ENCODE data around the gene TMEM187. TPM values are rescaled to one million over a fixed set of nuclear protein-coding genes. Genes with fewer than 3 reads are reported as not detected.

Gene TMEM187
- total RNA-seq, 1 donor from 2014 or later, result 5.3 TPM

GRCh38 chrX:153950127-153950526 is 22.4 kb upstream of the TMEM187 start:
- no peak overlapping the region for H3K4me3 ChIP-seq (ENCODE audit: low read depth, low read length)
- TF ChIP-seq CTCF (IDR thresholded peaks at IDR 0.05; ENCODE audit: insufficient read depth, low read length, severe bottlenecking), result no peak
- no peak for FAIRE-seq
- H3K27me3 ChIP-seq (ENCODE audit: control insufficient read depth, insufficient read depth, low read length), result no peaks in the 10 kb centered on the region
- DNase-seq (ENCODE audit: low read depth), result no peak
- H3K36me3 ChIP-seq (ENCODE audit: control insufficient read depth, insufficient read depth, low read length), result peaks cover 19% of the 10 kb centered on the region

GRCh38 chrX:153951683-153952372 is 20.7 kb upstream of the TMEM187 start:
- Histone ChIP-seq H3K36me3 (ENCODE audit: control insufficient read depth, insufficient read depth, low read length) (peaks cover 21% of the 10 kb centered on the region), H3K27me3 (ENCODE audit: control insufficient read depth, insufficient read depth, low read length) (no peaks in the 10 kb centered on the region), H3K4me3 (ENCODE audit: low read depth, low read length) (no peak overlapping the region)
- FAIRE-seq (no peak), DNase-seq (ENCODE audit: low read depth) (no peak)
- no peak for TF ChIP-seq CTCF (IDR thresholded peaks at IDR 0.05; ENCODE audit: insufficient read depth, low read length, severe bottlenecking)

- Histone ChIP-seq H3K4me3 (ENCODE audit: low read depth, low read length) (no peak overlapping the region), H3K36me3 (ENCODE audit: control insufficient read depth, insufficient read depth, low read length) (peaks cover 23% of the 10 kb centered on the region), H3K27me3 (ENCODE audit: control insufficient read depth, insufficient read depth, low read length) (no peaks in the 10 kb centered on the region)
- DNase-seq (ENCODE audit: low read depth) (no peak), FAIRE-seq (no peak)
- no peak for TF ChIP-seq CTCF (IDR thresholded peaks at IDR 0.05; ENCODE audit: insufficient read depth, low read length, severe bottlenecking)
Measured at GRCh38 chrX:153952373-153953026, 20.1 kb upstream of the TMEM187 start.

- DNase-seq (ENCODE audit: low read depth) (peak; percentile 15), FAIRE-seq (no peak)
- Histone ChIP-seq H3K27me3 (ENCODE audit: control insufficient read depth, insufficient read depth, low read length) (no peaks in the 10 kb centered on the region), H3K4me3 (ENCODE audit: low read depth, low read length) (no peak overlapping the region), H3K36me3 (ENCODE audit: control insufficient read depth, insufficient read depth, low read length) (peaks cover 27% of the 10 kb centered on the region)
- peak; percentile 88 for TF ChIP-seq CTCF (IDR thresholded peaks at IDR 0.05; ENCODE audit: insufficient read depth, low read length, severe bottlenecking)
Measured at GRCh38 chrX:153953342-153953830, 19.2 kb upstream of the TMEM187 start.

- H3K4me3 ChIP-seq (ENCODE audit: low read depth, low read length), result no peak overlapping the region
- H3K27me3 ChIP-seq (ENCODE audit: control insufficient read depth, insufficient read depth, low read length), result no peaks in the 10 kb centered on the region
- peaks cover 27% of the 10 kb centered on the region for H3K36me3 ChIP-seq (ENCODE audit: control insufficient read depth, insufficient read depth, low read length)
- no peak for DNase-seq (ENCODE audit: low read depth)
- no peak for TF ChIP-seq CTCF (IDR thresholded peaks at IDR 0.05; ENCODE audit: insufficient read depth, low read length, severe bottlenecking)
- FAIRE-seq, result no peak
Measured at GRCh38 chrX:153953892-153954557, 18.5 kb upstream of the TMEM187 start.

All from bronchial epithelial cell (primary cell).